K562 (cell line): ENCODE data around the gene CMSS1. TPM values are rescaled to one million over a fixed set of nuclear protein-coding genes. Genes with fewer than 3 reads are reported as not detected.

ENCODE experiments used
- ATAC-seq: fragments of 200-7000 bp; cut with Tn5 transposase; 3 replicates; pipeline ENCODE4 v1.9.1; 2020; ENCODE audit warnings: moderate library complexity
- BruUV-seq: library from RNA; stranded (reverse); fragments of 400-500 nt; replicated peaks from 2 replicates; lab custom pipeline; 2021; lab: Mats Ljungman, UMichigan
- CTCF ChIA-PET: fragments of 300-600 bp; formaldehyde crosslinking; extraction: SDS; loops from one replicate; lab custom pipeline; 2021; ENCODE audit warnings: low intra/inter-chr PET ratio; lab: Yijun Ruan, JAX
- POLR2A ChIA-PET: fragments of 300-600, 350-650 bp; sonication (Branson Sonifier 250); formaldehyde crosslinking; extraction: SDS; loops from one replicate; lab custom pipeline; 2021; ENCODE audit warnings: antibody characterized with exemption, inconsistent platforms; lab: Yijun Ruan, JAX
- DNase-seq, 4 experiments: peaks; one replicate each; pipeline versions ENCODE4 v3.0.0 to v3.0.0-alpha.2; 2011 to 2018; ENCODE audit warnings: low spot score in 3 of 4, mixed read lengths in 3 of 4; ENCODE audit errors: extremely low read depth in 1 of 4
- FAIRE-seq: peaks from 2 replicates; lab custom pipeline; 2011; peaks lifted over from hg19 to GRCh38; lab: Jason Lieb, UNC
- H2AFZ ChIP-seq: 2 replicates; pipeline ENCODE4 v1.6.0; 2011; ENCODE audit warnings: low read depth, low read length, control low read depth, inconsistent platforms
- H3K27ac ChIP-seq: fragments of 200-600 bp; 3 replicates; pipeline ENCODE4 v1.8.0; 2011; ENCODE audit warnings: low read depth, mild to moderate bottlenecking, control low read depth, inconsistent platforms, low read length, moderate library complexity, mixed read lengths; ENCODE audit errors: extremely low read depth
- H3K27me3 ChIP-seq, 2 experiments: fragments of 300-600 bp in 1 of 2; 2 replicates in 1 of 2; 3 replicates in 1 of 2; pipeline versions ENCODE4 v1.6.0 to v1.8.0; 2011; ENCODE audit warnings: inconsistent platforms in 2 of 2, low read length in 2 of 2, mild to moderate bottlenecking in 1 of 2, mixed read lengths in 1 of 2, moderate library complexity in 1 of 2; ENCODE audit not compliant: control insufficient read depth in 2 of 2, insufficient read depth in 2 of 2
- H3K36me3 ChIP-seq: fragments of 300-600 bp; 3 replicates; pipeline ENCODE4 v1.8.0; 2011; ENCODE audit warnings: mild to moderate bottlenecking, low read length, inconsistent platforms; ENCODE audit not compliant: control insufficient read depth, insufficient read depth
- H3K4me1 ChIP-seq, 2 experiments: fragments of 200-600 bp in 1 of 2; replicated peaks in 1 of 2; 2 replicates in 1 of 2; 3 replicates in 1 of 2; pipeline versions ENCODE4 v1.5.1 to v1.8.0; 2011; ENCODE audit warnings: inconsistent platforms in 2 of 2, low read length in 2 of 2, mild to moderate bottlenecking in 1 of 2, mixed read lengths in 1 of 2, moderate library complexity in 1 of 2; ENCODE audit not compliant: control insufficient read depth in 2 of 2, insufficient read depth in 2 of 2
- H3K4me2 ChIP-seq: 2 replicates; pipeline ENCODE4 v1.6.1; 2011; ENCODE audit warnings: low read length, control low read depth, inconsistent platforms, mixed read lengths; ENCODE audit not compliant: insufficient read depth
- H3K4me3 ChIP-seq: fragments of 200-600 bp; sonication (generic), shearing (Covaris generic); 2 replicates; pipeline ENCODE4 v1.5.1; 2016; ENCODE audit warnings: control low read depth, inconsistent platforms
- H3K79me2 ChIP-seq: fragments of 200-600 bp; 3 replicates; pipeline ENCODE4 v1.8.0; 2011; ENCODE audit warnings: low read length, inconsistent platforms; ENCODE audit not compliant: control insufficient read depth, insufficient read depth
- H3K9ac ChIP-seq, 2 experiments: 2 replicates each; pipeline versions ENCODE4 v1.6.0 to v1.6.1; 2011; ENCODE audit warnings: low read depth in 2 of 2, low read length in 2 of 2, control low read depth in 1 of 2, inconsistent platforms in 1 of 2, mild to moderate bottlenecking in 1 of 2, mixed read lengths in 1 of 2; ENCODE audit not compliant: insufficient read depth in 1 of 2
- H3K9me1 ChIP-seq: one replicate; pipeline ENCODE4 v1.6.0; 2011; ENCODE audit warnings: inconsistent platforms, mild to moderate bottlenecking, low read length, moderate library complexity; ENCODE audit not compliant: control insufficient read depth, insufficient read depth
- H3K9me3 ChIP-seq: replicated peaks from 2 replicates; pipeline ENCODE4 v1.5.1; 2011; ENCODE audit warnings: low read depth, low read length, inconsistent platforms; ENCODE audit not compliant: control insufficient read depth, insufficient read depth
- H4K20me1 ChIP-seq: replicated peaks from 2 replicates; pipeline ENCODE4 v1.6.1; 2011; ENCODE audit warnings: low read length, inconsistent platforms, mixed read lengths; ENCODE audit not compliant: control insufficient read depth, insufficient read depth
- ARID1B ChIP-seq: fragments of 450-650 bp; IDR thresholded peaks from 2 replicates; pipeline ENCODE4 v1.6.1; 2016; ENCODE audit warnings: antibody characterized with exemption, mild to moderate bottlenecking, inconsistent platforms
- FOSL1 ChIP-seq: fragments of 200-800 bp; sonication (Bioruptor generic); conservative IDR thresholded peaks from 2 replicates; pipeline ENCODE4 v1.6.1; 2016; ENCODE audit warnings: missing genetic modification characterization, missing compliant biosample characterization
- MCM3 ChIP-seq: fragments of 450-650 bp; IDR thresholded peaks from 2 replicates; pipeline ENCODE4 v1.6.1; 2016
- NFE2 ChIP-seq: IDR thresholded peaks from 2 replicates; pipeline ENCODE4 v1.6.1; 2014; ENCODE audit warnings: antibody characterized with exemption, low read depth
- NFE2L1 ChIP-seq: fragments of 450-650 bp; IDR thresholded peaks from 2 replicates; pipeline ENCODE4 v1.6.1; 2016; ENCODE audit warnings: missing genetic modification characterization, low read depth, mild to moderate bottlenecking, missing compliant biosample characterization, moderate library complexity, borderline replicate concordance
- SIX5 ChIP-seq, 2 experiments: IDR thresholded peaks; 2 replicates each; pipeline ENCODE4 v1.6.1; 2011; ENCODE audit warnings: low read length in 2 of 2, borderline replicate concordance in 1 of 2, low read depth in 1 of 2, mild to moderate bottlenecking in 1 of 2, moderate library complexity in 1 of 2; ENCODE audit not compliant: insufficient read depth in 1 of 2
- TARDBP ChIP-seq: fragments of 450-650 bp; IDR thresholded peaks from 2 replicates; pipeline ENCODE4 v1.6.1; 2016
- WGBS: fragments of 100-300 bp; shearing (Covaris generic); methylation state at CpG from one replicate; pipeline ENCODE4 v1.1.6; 2016; ENCODE audit warnings: low coverage, mixed read lengths; ENCODE audit not compliant: insufficient coverage; ENCODE audit errors: missing lambda C conversion rate; 5-methylcytosine and 5-hydroxymethylcytosine counted together
- in situ Hi-C: fragments of 300-500 bp; cut with MboI; formaldehyde crosslinking; loops from 4 replicates; pipeline ENCODE4 v1.15.0; 2018; ENCODE audit warnings: inconsistent platforms, mixed read lengths
- intact Hi-C: fragments of 100-400 bp; cut with micrococcal nuclease; formaldehyde crosslinking; loops from 2 replicates; pipeline ENCODE4 v1.14.2; 2022
- polyA plus RNA-seq, 8 experiments: library from polyadenylated mRNA; depleted of rRNA in 4 of 8; stranded (reverse) in 5 of 8; unstranded in 3 of 8; fragments of >200 nt; fragmentation: Nextera tagmentation in 2 of 8; fragmentation: Illumina TruSeq in 1 of 8; extraction: Ambion mirVana in 2 of 8; extraction: Trizol in 1 of 8; gene quantifications; 2 replicates each; pipeline versions ENCODE4 v1.2.1 to v1.2.3, GENCODE V29; 2011 to 2014; ENCODE audit warnings: inconsistent platforms in 1 of 8, missing spikeins in 1 of 8
- total RNA-seq, 7 experiments: library from RNA; depleted of rRNA in 6 of 7; stranded (reverse); fragments of >200 nt in 6 of 7; fragmentation: Illumina TruSeq in 2 of 7; extraction: Trizol in 2 of 7; gene quantifications; 2 replicates each; pipeline versions ENCODE4 v1.2.1 to v1.2.3, GENCODE V29; 2011 to 2021; ENCODE audit warnings: low replicate concordance in 1 of 7

The CMSS1 gene
- total and polyA plus RNA-seq, 9 of the 15 experiments (the other 6 are each of a cell fraction or from before 2014, with no cell fraction given): 46.9 to 109 (median 72.3) TPM

DNA sequence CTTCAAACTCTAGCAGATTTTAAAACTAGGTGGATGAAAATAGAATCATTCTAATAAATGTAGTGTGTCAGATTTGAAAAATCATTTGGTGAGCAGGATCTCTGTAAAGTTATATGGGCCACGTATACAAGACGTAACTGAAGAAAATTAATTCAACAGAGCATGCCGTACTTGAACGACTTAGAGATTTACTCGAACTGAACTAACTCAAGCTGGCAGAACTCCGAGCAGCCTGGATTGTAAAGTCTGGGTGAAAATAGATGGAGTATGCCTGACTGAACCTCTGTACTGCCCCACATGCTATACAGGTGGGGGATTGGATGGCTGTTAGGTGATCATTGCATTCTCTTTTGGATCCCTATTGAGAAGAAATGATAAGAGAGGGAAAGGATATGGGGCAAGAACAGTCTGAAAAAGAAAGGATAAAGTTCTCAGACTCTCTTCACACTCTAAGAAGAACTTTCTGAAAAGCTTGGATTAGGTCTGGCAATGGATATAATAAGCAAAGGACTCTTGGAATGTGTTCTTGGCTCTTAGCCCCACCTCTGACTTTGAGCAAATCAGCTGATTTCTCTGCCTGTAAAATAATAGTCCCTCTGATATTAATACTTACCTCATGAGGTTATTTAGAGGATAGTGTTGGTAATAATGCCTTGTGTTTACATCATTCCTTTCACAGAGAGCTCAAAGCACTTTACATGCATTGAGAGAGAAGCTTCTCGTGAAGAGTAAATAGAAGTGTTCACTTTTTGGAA, 149.2 kb downstream of the CMSS1 start:
- H3K9me1 ChIP-seq: no peaks in the 10 kb centered on the region
- no peak overlapping the region for H3K4me3 ChIP-seq
- H3K79me2 ChIP-seq: no peaks in the 10 kb centered on the region
- ATAC-seq (no peak), FAIRE-seq (no peak), DNase-seq (no peak)
- ChIA-PET CTCF (no interaction called here), POLR2A (interaction anchor here (0.9 kb wide), 1 partner anchor 46 kb away, joined by 3 read pairs; no protein-coding TSS in a partner anchor)
- no peaks in the 10 kb centered on the region for H3K36me3 ChIP-seq
- no TSS peak for BruUV-seq
- no peak overlapping the region for H2AFZ ChIP-seq
- intact Hi-C loops: no loop called here
- H3K27ac ChIP-seq: no peak overlapping the region
- in situ Hi-C loops: no loop called here
- no peak overlapping the region for H3K4me2 ChIP-seq
- no peaks in the 10 kb centered on the region for H3K27me3 ChIP-seq
- 97% methylated on average over 7 of the region's 7 CpGs for WGBS
- H3K9me3 ChIP-seq: no peaks in the 10 kb centered on the region
- no peaks in the 10 kb centered on the region for H3K4me1 ChIP-seq
- no peak overlapping the region for H3K9ac ChIP-seq
- TF ChIP-seq SIX5 (IDR thresholded peaks at IDR 0.05; ENCODE audit: borderline replicate concordance in 1 of 2, insufficient read depth in 1 of 2, low read depth in 1 of 2, low read length in 2 of 2): no peak
- TF ChIP-seq NFE2: no peak
- no peaks in the 10 kb centered on the region for H4K20me1 ChIP-seq

DNA sequence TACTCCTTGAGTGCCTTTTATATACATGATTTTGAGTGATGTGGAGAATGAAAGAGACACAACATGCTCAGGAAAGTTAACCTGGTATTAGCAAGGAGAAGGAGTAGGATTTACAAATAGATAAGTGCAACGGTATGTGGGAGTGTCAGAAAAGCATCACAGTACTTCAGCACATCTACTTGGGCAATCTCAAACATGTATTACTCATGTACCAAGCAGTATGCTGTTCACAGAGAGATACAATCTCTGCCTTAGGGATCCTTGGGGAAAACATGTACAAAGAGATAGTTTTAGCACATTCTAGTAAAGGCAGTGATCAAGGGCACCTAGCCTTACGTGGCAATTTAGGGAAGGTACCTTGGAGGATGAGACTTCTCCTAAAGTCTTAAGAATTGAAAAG, 150.1 kb downstream of the CMSS1 start:
- Histone ChIP-seq H3K79me2 (no peaks in the 10 kb centered on the region), H3K27ac (no peak overlapping the region), H3K36me3 (no peaks in the 10 kb centered on the region), H3K27me3 (no peaks in the 10 kb centered on the region), H4K20me1 (no peaks in the 10 kb centered on the region), H3K4me2 (no peak overlapping the region), H3K9me1 (no peaks in the 10 kb centered on the region), H3K9ac (no peak overlapping the region), H3K4me3 (no peak overlapping the region), H3K4me1 (no peaks in the 10 kb centered on the region), H2AFZ (no peak overlapping the region), H3K9me3 (no peaks in the 10 kb centered on the region)
- intact Hi-C loops: no loop called here
- ATAC-seq: no peak
- TF ChIP-seq ARID1B (no peak), MCM3 (no peak), FOSL1 (tag) (peak; percentile 57), TARDBP (no peak), NFE2L1 (tag) (no peak)
- no peak for DNase-seq
- FAIRE-seq: peak; percentile 23
- 54% methylated on average over 2 of the region's 2 CpGs for WGBS
- ChIA-PET POLR2A (no interaction called here), CTCF (no interaction called here)
- in situ Hi-C loops: no loop called here
- no TSS peak for BruUV-seq
